ENCODE data around the gene RSAD2.

Gene RSAD2

GRCh38 chr2:6906165-6906741 lies 28.7 kb downstream of the RSAD2 start:
- DNase-seq (ENCODE audit: low read depth): no peak

DNA sequence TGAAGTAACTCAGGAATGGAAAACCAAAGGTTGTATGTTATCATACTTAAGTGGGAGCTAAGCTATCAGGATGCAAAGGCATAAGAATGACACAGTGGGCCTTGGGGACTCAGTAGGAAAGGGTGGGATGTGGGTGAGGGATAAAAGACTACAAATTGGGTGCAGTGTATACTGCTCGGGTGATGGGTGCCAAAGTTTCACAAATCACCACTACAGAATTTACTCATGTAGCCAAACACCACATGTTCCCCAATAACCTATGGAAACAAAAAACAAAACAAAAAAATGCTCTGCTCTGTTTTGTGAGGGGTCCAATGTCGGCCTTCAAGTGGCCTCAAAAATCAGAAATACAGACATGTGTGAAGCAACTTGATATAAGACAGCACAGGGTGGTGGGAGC lies 30.7 kb downstream of the RSAD2 start:
- DNase-seq (ENCODE audit: low read depth): no peak

- DNase-seq (ENCODE audit: low read depth): no peak
Observed at GRCh38 chr2:6909431-6910385, 32.1 kb downstream of the RSAD2 start.

DNA sequence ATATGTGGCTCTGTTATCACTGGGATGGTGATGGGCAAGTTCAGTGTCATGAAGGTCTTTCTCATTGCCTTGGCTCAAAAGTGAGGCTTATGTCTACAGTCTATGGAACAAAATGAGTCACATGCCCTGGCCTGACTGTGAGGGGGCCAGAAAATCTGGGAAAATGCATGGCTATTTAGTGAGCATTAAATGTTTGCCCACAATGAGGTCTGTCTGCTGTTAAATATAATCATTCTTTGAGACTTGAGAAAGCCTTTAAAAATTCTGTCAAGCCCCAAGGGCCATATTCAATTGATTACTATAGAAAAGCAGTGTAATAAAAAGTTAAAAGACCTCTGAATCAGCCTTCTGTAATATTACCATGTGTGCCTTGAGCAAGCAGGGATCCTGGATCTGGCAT lies 34.1 kb downstream of the RSAD2 start:
- no peak for DNase-seq (ENCODE audit: low read depth)

DNA sequence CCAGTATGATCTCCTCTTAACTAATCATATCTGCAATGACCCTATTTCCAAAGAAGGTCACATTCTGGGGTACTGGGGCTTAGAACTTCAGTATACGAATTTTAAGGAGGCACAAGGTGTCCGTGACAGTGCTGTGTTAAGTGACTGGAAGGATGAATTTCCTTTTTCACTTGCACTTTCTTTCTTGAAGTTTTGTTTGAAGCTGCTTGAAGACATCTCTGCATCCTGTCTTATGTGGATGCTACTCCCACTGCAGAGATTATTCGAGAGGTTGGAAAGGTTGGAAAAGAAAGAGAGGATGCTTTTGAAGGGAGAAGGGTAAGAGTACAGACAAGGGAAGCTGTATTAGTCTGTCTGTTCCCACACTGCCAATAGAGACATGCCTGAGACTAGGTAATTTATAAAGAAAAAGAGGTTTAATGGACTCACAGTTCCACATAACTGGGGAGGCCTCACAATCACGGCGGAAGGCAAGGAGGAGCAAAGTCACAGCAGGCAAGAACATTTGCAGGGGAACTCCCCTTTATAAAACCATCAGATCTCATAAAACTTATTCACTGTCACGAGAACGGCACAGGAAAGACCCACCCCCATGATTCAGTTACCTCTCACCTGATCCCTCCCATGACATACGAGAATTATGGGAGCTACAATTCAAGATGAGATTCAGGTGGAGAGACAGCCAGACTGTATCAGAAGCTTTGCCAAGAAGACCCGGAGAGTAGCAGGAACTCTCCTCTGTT lies 36.0 kb downstream of the RSAD2 start:
- peak; percentile 34 for DNase-seq (ENCODE audit: low read depth)

- no peak for DNase-seq (ENCODE audit: low read depth)
Observed at GRCh38 chr2:6914828-6915227, 37.3 kb downstream of the RSAD2 start.

- DNase-seq (ENCODE audit: low read depth): no peak
Observed at GRCh38 chr2:6915399-6915798, 37.8 kb downstream of the RSAD2 start.

- DNase-seq (ENCODE audit: low read depth): no peak
Observed at GRCh38 chr2:6916224-6916623, 38.6 kb downstream of the RSAD2 start.

DNA sequence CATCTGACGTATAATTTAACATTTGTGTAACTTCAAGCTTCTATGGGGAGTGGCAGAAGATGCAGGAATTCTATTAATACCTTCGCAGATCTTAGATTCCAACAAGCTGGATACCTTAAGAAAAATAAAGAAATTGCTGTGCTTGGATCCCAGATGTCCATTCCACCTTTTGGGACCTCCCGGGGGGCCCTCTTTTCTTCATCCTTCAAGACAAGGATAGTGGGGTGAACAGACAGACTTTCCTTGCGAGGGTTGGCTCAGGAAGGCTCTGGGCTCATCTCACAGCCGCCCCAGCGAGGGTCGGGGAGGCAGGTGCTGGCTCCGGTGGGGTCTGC lies 39.1 kb downstream of the RSAD2 start:
- no peak for DNase-seq (ENCODE audit: low read depth)

GRCh38 chr2:6917071-6917760 lies 39.6 kb downstream of the RSAD2 start, which contains the start of gene RNF144A:
Gene RNF144A, plus strand, starts transcription at chr2:6917412. Its CDS starts 79,515 bp downstream, at chr2:6996927.
- peak; percentile 78 for DNase-seq (ENCODE audit: low read depth)

- no peak for DNase-seq (ENCODE audit: low read depth)
Observed at GRCh38 chr2:6917761-6918421, 40.3 kb downstream of the RSAD2 start.

GRCh38 chr2:6919901-6920742 lies 42.5 kb downstream of the RSAD2 start:
- no peak for DNase-seq (ENCODE audit: low read depth)

DNA sequence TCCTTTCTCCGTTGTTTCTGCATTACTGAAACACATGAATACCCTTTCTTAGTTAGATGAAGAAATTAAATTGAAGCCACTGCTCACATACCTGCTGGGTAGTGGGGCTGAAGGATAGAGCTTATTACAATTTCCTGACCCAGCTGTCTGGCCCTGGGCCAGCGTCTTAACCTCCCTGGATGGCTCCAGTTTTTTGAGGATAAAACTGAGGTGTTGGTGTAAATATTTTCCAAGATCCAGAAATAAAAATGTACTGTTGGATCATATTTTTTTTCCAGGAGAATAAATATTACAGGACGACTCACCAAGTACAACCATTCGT lies 43.1 kb downstream of the RSAD2 start:
- no peak for DNase-seq (ENCODE audit: low read depth)

DNA sequence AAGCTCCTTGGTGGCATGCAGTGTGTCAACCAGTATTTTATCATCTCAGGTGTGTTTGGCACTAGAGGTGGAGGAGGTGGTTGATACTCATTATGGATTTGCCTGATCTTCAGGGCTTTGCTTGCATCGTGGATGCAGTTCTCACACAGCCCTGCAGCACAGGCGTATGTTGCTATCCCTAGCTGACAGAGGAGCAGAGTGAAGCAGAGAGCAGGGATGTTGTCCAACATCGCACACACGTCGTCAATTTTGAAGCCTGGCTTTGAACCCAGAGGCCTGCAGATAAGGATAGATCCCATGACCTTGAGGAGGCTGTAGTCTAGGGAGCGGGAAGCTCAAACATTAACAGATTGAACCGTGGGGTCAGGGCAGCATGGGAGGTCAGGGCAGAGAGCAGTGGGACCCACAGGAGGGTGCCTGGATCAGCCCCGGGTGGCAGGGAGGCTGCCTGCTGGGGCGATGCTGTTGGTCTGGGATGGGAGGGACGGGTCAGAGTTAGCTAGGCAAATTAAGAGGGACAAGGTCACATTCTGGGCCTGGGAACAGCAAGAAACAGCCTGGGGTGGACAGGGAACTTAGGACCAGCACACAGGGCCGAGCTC lies 43.8 kb downstream of the RSAD2 start:
- DNase-seq (ENCODE audit: low read depth): no peak

GRCh38 chr2:6922201-6922656 lies 44.7 kb downstream of the RSAD2 start:
- DNase-seq (ENCODE audit: low read depth): no peak

GRCh38 chr2:6923319-6923718 lies 45.7 kb downstream of the RSAD2 start:
- no peak for DNase-seq (ENCODE audit: low read depth)

- DNase-seq (ENCODE audit: low read depth): no peak
Observed at GRCh38 chr2:6924101-6924923, 46.7 kb downstream of the RSAD2 start.

DNA sequence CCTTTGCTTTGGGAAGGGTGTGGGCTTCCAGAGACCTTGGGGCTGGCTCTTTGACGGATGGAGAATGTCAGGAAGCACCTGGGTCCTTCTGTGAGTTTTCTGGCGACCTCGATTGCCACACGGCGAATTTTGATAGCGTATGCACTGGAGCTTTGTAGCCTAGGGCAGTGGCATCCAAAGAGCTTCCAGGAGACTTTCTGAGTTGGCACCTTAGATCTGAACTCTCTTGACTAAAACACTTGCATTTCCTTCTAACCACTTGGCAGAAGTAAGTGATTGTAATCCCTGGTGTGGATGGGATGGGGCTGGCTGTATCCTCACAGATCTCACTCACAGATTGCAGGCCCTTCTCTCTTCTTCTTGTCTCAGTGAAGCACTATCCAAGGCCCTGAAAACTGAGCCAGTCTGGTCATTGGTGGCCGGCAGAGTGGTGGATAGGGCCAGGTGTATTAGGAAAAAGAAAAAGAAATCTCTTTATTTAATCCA lies 47.4 kb downstream of the RSAD2 start:
- no peak for DNase-seq (ENCODE audit: low read depth)

GRCh38 chr2:6926071-6926732 lies 48.6 kb downstream of the RSAD2 start:
- no peak for DNase-seq (ENCODE audit: low read depth)
